GM13976 (cell line): ENCODE data around the gene SLC26A6.

Experiments
- DNase-seq: peaks from one replicate; pipeline ENCODE4 v3.0.0; 2012; ENCODE audit warnings: low spot score
- in situ Hi-C: fragments of 300-500 bp; cut with MboI; formaldehyde crosslinking; loops from one replicate; pipeline ENCODE4 v1.12.0; 2022; ENCODE audit warnings: low sequenced_read_pairs, mixed read lengths, inconsistent platforms; ENCODE audit not compliant: unreplicated experiment
- TF ChIP-seq, protein P1 (sequence below): IDR thresholded peaks from 2 replicates; pipeline ENCODE4 v1.5.1; 2012; ENCODE audit warnings: borderline replicate concordance, mild to moderate bottlenecking; ENCODE audit not compliant: insufficient read depth; ENCODE audit errors: extremely low read depth, missing control alignments, control extremely low read depth

The SLC26A6 gene

DNA sequence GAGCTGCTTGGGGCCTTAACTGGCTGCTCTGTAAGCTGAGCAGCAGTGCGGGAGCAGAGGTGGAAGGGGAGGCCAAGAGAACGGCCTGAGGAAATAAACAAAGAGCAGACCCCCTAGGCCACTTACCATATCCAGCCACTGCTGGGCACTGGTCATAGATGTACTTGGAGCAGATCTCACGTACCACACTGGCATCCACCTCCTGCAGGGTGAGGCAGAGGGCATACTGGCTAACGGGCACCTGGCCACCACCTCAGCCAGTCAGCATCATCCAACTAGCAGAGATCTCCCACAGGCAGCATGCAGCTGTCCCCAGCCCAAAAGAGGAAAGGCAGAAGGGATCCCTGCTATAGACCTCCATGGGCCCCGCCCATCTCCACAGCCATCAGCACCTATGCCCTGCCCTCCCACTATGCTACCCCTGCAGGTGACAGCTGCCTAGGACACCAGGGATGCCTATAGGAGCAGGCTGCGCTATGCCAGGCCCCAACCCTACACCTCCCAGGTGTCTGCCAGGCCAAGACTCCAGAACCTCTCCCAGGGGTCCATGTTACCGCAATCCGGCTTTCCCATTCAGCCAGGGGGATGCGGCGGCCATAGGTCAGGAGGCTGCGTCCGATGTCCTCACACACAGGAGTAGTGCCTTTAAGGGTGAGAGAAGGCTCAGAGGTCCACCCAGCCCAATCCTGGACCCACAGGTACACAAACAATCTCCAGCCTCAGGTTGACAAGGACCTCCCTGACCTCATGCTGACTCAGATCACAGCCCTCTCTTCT lies 35.6 kb downstream of the SLC26A6 start:
- TF ChIP-seq, protein P1, sequence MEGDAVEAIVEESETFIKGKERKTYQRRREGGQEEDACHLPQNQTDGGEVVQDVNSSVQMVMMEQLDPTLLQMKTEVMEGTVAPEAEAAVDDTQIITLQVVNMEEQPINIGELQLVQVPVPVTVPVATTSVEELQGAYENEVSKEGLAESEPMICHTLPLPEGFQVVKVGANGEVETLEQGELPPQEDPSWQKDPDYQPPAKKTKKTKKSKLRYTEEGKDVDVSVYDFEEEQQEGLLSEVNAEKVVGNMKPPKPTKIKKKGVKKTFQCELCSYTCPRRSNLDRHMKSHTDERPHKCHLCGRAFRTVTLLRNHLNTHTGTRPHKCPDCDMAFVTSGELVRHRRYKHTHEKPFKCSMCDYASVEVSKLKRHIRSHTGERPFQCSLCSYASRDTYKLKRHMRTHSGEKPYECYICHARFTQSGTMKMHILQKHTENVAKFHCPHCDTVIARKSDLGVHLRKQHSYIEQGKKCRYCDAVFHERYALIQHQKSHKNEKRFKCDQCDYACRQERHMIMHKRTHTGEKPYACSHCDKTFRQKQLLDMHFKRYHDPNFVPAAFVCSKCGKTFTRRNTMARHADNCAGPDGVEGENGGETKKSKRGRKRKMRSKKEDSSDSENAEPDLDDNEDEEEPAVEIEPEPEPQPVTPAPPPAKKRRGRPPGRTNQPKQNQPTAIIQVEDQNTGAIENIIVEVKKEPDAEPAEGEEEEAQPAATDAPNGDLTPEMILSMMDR: no peak
- no peak for DNase-seq
- in situ Hi-C loops: no loop called here

DNA sequence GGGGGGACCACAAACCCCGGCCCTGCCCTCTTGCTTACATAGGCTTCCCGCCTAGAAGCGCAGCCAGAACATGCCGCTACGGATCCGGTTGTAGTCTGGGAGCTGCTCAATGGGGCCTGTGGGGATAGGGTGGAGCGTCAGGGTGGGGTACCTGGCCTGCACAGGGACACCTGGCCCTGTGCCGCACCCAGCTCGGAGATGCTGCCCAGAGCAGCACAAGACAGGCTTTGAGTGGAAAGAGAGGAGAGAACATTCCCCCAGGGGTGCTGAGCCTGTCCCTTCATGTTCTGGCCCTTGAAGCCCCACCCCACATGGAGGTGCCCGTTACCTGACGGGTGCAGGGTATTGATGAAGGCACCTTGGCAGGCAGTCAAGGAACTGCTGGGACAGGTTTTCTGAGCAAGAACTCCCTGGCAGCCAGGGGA lies 36.2 kb downstream of the SLC26A6 start:
- in situ Hi-C loops: no loop called here
- TF ChIP-seq, protein P1: no peak
- no peak for DNase-seq

DNA sequence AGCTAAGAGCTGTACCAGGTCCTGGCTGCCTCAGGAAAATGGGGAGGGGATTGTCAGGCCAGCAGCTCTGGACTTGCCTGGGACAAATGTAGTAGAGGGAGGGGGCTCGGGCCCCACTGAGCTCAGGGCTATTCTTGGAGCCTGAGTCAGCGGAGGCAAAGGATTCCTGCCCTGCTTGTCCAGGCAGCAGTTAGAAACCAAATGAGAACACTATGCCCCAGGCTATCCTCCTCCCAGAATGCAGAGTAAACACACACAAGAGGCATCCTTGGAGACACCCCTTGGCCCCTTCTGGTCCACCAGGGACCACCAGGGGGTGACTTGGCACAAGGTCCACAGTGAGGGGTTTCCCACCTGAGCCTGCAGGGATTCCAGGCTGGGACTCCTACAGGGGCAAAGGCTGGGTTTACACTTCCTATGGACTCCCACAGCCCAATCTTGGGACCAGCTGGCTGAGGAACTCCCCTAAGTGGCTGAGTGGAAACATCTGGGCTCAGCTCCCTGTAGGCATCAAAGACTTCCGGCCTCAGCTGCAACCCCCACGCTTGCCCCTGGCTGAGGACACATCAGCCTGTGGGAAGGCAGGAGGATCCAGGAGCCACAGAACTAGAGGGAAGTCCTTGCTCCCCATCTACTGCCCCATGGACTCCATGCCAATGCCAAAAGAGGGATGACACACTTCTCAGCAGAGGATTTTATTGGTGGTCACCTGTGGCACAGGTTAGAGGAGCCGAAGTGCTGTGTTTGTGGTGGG lies 36.8 kb downstream of the SLC26A6 start:
- TF ChIP-seq, protein P1: no peak
- in situ Hi-C loops: no loop called here
- DNase-seq: no peak

DNA sequence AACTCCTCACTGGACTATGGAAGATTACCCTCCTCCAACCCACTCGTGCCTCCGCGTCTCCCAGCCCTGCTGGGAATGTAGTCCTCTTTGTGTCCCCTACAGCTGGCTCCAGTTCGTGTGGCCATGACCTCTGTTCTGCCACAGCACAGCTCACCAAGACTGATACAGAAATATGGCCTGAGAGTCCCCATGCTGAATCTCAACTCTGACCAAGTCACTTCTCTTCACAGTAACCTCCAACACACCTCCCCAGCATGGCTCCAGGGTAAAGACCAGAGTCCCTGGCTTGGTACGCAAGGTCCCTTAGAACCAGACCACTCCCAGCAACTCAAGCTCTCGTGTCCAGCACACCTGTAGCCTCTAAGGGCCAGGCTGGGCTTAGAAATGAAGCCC lies 37.9 kb downstream of the SLC26A6 start:
- in situ Hi-C loops: no loop called here
- TF ChIP-seq, protein P1: no peak

DNA sequence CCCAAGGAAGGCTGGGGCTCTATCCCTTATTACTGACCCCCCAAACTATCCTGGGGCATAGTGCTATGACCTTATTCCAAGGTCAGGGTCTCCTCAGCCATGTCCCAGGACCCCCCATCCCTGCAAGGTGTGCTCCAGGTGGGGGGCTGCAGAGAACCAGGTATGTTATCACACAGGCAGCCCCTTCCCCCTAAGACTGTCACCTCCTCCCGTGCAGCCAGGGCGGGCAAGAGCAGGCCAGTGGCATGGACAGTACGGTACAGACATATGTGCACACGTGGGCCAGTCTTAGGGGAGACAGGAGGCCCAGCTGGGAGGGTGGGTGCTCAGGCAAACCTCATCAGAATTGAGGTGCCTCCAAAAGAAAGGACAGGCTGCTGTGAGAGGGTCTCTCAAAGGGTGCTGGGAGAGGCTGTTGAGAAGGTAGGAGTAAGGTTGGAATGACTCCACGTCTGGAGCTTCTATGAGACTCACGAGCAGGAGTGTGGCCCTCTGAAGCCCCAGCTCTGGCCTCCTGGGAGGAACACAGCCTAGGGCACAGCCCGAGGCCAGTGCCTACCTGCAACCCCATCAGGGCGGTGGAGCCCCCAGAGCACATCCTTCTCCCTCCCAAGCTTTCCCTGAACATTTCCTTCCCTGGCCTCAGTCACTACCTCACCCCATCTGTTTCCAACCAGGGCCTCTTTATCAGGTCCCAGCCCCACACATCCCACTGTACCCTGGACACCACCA lies 38.4 kb downstream of the SLC26A6 start:
- no peak for DNase-seq
- in situ Hi-C loops: no loop called here
- TF ChIP-seq, protein P1: no peak

More for the DNA sequence above, 37.9 kb downstream of the SLC26A6 start:
- no peak for DNase-seq

DNA sequence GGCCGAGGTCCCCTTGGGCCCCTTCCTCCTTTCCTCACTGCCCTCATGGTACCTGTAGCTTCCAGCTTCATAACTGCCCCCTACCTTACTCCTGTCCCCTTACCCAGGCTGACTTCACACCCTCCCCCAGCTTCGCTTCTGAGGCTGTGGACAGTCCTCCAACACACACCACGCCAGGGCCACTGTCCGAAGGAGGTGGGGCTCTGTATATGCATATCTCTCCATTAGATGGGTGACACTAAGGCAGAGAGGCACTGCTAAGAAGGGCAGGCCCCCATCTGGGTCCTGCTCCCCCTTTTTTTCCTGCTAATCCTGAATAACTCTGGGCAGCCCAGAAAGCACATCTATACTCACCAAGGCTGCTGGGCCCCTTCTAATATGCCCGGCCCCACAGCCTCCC lies 39.1 kb downstream of the SLC26A6 start:
- no peak for DNase-seq
- TF ChIP-seq, protein P1: no peak
- in situ Hi-C loops: no loop called here
